ENCODE results near the gene MICU1.

- no peak for TF ChIP-seq POLR2A (IDR thresholded peaks at IDR 0.05)
- no peak for TF ChIP-seq POLR2AphosphoS5 (IDR thresholded peaks at IDR 0.05)
- TF ChIP-seq CTCF (IDR thresholded peaks at IDR 0.05): no peak
Observed at GRCh38 chr10:72509206-72509799, 116.6 kb downstream of the MICU1 start.
